ENCODE results near the gene BAZ2A.
A peak's percentile ranks its signal among the peaks of the same experiment; 100 is the strongest.
"Not testable (repeated sequence)": the region's sequence is repeated elsewhere in the genome, so short reads cannot be mapped to it uniquely, and the experiment has no call there.

BAZ2A gene

DNA sequence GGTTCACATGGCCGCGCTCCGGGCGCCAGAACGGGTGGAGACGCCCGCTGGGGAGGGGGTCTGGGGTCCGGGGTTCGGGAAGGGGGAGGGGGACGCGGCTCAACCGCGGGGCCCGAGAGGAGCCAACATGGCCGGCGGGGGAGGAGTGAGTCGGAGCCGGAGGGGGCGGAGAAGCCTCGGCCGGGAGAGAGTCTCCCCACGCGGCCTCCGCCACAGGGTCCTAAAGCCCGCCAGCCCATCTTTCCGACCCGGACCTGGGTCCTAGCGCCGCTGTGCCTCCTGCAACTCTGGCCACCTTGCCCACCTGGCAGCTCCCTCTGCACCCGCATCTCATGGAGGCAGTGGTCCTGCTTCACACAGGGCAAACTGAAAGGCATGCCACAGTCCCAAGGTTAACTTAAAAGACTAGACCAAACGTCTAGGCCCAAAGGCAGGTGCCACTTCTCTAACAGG is at the start of gene BAZ2A:
Gene BAZ2A (minus strand): TSS at position 147 of the 453 bp plus-strand sequence. CDS start 12,796 bp downstream, outside the sequence.
- DNase-seq, result peak; percentile 45

DNA sequence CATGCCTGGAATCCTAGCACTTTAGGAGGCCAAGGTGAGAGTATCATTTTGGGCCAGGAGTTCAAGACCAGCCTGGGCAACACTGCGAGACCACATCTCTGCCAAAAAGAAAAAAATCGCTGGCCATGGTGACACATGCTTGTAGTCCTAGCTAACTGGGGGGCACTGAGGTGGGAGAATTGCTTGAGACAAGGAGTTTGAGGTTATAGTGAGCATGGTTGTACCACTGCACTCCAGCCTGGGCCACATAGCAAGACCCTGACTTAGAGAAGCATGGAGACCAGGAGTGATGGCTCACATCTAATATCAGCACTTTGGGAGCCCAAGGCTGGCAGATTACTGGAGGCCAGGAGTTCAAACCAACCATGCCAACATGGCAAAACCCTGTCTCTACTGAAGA is 48.7 kb upstream of the BAZ2A start:
- DNase-seq, result no peak

DNA sequence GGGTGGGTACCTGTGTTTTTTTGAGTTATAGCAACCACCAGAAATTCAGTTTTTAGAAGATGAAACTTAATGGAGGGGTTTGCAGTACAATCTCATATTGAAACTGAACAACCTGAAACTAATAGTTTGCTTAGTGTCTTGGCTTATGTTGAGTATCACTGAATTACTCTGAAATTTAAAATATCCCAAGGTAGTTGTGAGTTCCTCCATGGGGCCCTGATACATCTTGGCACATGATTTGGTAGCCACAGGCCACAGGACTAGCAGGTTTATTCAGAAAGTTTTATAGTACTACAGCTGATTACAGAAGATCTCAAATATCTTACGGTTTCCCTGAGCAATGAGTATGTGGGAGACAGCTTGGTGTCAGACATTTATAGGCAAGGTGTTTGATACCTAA is 47.6 kb upstream of the BAZ2A start:
- DNase-seq, result no peak

DNA sequence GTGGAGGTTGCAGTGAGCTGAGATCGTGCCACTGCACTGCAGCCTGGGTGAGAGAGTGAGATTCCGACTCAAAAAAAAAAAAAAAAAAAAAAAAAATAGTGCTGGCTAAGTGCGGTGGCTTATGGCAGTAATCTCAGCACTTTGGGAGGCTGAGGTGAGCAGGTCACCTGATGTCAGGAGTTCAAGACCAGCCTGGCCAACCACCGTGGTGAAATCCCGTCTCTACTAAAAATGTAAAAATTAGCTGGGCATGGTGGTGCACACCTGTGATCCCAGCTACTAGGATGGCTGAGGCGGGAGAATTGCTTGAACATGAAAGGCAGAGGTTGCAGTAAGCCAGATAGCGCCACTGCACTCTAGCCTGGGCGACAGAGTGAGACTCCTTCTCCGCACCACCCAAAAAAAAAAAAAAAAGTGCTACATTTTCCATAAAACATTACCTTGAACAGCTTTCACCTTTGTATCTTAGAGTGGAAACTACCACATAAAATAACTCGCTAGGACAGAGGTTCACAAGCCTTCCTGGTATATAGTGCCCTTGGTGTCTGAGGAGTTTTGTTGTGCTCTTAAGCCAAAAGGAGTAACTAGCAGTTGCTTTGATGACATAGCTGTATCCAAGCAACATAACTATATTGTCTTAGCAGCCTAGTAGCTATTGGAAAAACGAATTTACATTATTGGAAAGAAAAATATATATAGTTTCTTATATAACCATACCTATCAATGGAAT is 46.9 kb upstream of the BAZ2A start:
- no peak for DNase-seq

DNA sequence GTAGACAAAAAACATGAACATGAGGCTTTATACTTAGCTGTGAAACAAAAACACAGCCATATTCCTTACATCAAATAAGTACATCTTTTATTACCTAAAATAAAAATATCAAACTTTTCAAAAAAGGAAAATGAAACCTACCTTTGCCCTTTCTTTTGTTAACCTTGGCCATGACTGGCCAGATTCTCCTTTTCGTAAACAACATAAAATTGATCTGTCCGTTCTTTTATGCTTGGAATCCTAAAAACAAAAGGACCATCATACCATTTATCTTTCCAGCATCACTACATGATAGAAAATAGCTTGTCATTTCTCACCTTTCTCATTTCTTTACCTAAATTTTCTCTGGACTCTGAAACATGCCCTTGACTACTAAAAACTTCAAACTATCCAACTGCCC is 41.5 kb upstream of the BAZ2A start:
- DNase-seq, result no peak

DNA sequence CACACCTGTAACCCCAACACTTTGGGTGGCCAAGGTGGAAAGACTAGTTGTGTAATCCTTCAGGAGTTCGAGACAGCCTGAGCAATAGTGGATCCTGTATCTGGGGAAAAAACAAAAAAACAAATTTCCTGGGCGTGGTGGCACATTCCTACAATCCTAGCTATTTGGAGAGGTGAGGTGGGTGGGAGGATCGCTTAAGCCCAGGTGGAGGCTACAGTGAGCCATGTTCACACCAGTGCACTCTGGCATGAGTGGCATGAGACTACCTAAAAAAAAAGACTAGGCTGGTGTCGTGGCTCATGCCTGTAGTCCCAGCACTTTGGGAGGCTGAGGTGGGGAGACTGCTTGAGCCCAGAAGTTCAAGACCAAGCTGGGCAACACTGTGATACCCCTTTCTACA is 40.7 kb upstream of the BAZ2A start:
- DNase-seq, result no peak

DNA sequence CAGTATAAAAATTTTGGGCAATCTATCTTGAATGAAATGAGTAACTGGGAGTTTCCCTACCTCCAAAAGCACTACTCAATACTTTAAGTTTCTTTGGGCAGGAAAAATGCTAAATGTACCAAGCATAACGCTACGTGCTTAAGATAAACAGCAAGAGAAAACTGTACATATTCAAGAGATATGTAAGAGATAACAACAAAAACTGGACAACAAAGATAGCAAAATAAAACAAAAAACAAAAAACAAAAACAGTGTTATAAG is 38.0 kb upstream of the BAZ2A start:
- DNase-seq, result no peak

DNA sequence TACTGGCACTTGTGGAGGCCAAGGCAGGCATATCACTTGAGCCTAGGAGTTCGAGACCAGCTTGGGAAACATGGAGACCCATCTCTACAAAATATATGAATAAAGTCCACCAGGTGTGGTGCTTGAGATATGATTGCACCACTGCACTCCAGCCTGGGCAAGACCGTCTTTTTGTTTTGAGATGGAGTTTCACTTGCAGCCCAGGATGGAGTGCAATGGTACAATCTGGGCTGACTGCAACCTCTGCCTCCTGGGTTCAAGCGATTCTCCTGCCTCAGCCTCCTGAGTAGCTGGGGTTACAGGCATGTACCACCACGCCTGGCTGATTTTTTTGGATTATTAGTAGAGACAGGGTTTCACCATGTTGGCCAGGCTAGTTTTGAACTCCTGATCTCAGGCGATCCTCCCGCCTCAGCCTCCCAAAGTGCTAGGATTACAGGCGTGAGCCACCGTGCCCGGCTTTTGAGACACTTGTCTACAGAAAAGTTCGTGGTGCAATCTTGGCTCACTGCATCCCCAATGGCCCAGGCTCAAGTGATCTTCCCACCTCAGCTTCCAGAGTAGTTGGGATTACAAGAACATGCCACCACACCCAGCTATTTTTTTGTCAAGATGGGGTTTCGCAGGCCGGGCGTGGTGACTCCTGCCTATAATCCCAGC is 32.0 kb upstream of the BAZ2A start:
- no peak for DNase-seq

DNA sequence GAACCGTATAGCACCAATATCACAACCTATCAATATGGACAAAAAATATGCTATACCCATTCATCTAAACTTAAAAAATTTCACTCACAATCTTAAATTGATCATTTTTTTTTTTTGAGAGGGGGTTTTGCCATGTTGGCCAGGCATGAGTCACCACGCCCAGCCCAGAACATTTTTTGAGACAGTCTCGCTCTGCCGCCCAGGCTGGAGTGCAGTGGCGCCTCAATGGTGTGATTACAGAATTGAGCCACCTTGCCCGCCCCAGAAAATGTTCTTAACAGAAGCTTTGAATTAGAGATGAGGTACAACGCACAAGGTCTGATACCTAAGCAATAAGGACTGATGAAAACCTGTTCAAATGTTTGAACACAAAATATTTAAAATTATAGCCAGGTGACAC is 31.4 kb upstream of the BAZ2A start:
- no peak for DNase-seq

DNA sequence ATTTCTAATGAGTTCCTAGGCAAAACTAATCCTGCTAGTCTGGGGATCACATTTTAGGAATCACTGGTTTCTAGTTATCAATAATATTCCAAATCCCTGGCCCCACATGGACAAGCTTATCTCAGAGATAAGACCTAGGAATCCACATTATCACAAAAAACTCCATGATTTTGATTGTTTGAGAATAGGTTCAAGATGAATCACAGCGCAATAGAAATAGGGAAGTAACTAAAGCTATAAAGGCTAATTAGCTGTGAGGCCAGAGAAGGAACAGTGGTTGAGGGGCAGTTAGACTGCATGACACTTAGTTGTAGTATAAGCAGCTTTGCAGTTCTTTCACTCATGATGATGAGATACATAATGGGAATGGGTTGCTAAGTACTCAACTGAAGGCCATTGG is 28.8 kb upstream of the BAZ2A start:
- no peak for DNase-seq

DNA sequence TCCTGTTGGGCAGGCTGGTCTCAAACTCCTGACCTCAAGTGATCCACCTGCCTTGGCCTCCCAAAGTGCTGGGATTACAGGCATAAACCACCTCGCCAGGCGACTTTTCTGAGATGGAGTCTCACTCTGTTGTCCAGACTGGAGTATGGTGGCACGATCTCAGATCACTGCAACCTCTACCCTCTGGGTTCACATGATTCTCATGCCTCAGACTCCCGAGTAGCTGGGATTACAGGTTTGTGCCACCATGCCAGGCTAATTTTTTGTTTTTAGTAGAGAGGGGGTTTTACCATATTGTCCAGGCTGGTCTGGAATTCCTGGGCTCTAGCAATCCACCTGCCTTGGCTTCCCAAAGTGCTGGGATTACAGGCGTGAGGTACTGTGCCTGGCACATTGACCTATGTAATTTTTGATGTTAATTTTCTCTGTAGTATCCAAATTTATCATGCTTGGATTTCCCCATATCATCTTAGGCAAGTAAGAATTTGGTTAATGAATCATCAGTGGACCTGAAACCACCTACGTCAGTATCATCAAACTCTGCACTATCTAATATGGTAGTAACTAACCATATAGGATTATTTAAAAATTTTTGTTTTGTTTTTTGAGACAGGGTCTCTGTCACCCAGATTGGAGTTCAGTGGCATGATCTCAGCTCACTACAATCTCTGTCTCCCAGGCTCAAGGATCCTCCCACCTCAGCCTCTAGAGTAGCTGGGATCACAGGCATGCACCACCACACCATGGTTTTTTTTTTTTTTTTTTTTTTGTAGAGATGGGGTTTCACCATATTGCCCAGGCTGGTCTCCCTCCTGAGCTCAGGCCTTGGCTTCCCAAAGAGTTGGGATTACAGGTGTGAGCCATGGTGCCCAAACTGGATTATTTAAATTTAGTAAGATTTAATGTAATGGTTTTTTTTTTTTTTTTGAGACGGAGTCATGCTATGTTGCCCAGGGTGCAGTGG is 27.6 kb upstream of the BAZ2A start:
- no peak for DNase-seq

DNA sequence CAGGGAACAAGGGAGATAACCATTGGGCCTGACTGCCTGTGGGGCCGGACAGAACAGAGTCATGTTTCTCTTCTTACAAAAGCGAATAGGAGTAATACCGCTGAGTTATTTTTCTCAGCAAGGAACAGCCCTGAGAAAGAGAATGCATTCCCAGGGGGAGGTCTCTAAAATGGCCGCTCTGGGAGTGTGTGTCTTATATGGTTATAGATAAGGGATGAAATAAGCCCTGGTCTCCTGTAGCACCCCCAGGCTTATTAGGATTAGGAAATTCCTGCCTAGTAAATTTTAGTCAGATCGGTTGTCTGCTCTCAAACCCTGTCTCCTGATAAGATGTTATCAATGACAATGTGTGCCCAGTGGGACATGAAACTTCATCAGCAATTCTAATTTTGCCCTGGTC is 23.7 kb upstream of the BAZ2A start:
- DNase-seq, result not testable (repeated sequence)

DNA sequence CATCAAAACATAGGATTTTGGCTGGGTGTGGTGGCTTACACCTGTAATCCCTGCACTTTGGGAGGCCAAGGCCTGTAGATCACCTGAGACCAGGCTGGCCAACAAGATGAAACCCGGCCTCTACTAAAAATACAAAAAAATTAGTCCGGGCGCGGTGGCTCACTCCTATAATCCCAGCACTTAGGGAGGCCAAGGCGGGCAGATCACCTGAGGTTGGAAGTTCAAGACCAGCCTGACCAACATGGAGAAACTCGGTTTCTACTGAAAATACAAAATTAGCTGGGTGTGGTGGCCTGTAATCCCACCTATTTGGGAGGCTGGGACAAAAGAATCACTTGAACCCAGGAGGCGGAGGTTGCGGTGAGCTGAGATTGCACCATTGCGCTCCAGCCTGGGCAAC is 17.9 kb upstream of the BAZ2A start:
- DNase-seq, result not testable (repeated sequence)

DNA sequence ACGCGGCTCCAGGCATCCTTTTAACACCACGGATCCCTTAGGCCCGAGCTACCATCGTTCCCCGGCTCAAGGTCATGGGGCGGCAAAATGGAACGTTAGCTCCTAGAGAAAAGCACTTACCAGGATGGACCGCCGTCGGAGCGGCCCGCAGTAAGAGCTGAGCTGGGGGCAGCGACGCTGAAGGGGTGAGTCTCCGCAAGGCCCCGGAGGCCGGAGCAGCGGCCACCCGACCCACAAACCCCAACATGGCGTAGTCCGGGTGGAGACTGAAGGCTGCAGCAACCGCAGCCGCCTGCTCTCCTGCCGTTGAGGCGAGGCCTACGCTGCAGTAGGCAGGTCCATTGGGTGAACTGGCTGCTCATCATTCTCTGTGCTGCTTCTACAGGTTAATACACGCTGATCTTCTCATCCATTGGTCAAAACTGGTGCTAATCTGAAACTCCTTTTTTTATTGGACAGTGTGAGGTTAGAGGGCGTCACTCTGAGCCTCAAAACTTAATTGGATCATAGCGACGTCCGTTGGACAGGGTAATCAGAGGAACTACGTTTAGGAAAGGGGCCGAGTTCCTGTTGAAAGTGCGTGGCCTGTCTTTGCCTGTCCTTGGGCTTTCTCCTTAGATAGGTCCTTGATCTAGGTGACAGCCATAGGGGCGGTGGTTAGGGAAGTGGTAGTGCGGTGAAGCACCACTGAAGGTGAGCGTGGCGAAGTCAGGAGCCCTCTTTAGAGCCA is 15.8 kb upstream of the BAZ2A start, which contains the start of gene ATP5F1B:
Gene ATP5F1B (minus strand): TSS at position 268 of the 730 bp plus-strand sequence. CDS start 21 bp downstream, at position 247.
- DNase-seq, result peak; percentile 99

DNA sequence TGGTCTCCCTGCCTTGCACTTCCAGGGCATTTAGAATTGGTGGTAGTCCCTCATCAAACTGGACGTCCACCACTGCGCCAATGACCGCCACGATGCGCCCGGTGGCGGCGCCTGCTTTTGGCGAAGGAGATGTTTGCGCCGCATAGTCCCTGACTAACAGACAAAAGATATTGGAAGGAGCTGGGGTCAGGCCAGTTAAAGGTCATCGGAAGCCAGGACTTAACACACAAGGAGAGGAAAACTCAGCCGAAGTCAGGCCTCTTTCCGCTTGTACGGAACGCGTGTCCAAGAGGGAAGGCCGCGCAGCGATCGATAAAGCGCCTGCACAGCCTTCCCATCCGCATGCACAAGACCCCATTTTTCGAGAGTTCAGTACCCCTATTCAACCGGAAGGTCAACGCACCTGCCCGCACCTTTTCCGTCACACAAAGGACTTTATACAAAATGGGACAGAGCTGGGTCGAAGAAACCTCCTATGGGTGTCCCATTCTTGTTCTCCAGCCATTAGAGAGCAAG is 15.1 kb upstream of the BAZ2A start:
- no peak for DNase-seq

DNA sequence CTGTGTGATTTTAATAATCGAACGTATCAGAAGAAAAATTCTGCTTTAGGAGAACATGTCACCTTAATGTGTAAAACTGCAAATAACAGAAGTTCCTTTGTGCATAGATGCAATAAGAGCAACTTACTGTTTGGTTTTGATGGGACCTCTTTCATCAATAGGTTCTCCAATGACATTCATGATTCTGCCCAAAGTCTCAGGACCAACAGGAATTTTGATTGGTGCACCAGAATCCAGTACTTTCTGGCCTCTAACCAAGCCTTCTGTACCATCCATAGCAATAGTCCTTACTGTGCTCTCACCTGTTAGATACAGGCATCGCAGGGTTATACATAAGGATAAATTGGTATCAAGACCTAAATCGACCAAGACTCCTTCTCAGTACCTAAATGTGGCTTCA is 14.5 kb upstream of the BAZ2A start:
- no peak for DNase-seq

DNA sequence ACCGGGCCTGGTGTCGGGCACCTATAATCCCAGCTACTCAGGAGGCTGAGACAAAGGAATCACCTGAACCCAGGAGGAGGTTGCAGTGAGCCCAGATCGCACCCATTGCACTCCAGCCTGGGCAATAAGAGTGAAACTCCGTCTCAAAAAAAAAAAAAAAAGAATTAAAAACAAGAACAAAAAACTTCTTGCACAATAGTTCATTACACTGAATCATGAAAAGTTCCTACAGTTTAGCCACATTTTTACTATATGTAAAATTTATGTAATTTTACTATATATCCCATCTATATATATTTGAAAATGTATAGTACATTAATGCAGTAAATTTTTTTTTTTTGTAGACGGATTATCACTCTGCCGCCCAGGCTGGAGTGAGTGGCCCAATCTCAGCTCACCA is 11.1 kb upstream of the BAZ2A start:
- no peak for DNase-seq

DNA sequence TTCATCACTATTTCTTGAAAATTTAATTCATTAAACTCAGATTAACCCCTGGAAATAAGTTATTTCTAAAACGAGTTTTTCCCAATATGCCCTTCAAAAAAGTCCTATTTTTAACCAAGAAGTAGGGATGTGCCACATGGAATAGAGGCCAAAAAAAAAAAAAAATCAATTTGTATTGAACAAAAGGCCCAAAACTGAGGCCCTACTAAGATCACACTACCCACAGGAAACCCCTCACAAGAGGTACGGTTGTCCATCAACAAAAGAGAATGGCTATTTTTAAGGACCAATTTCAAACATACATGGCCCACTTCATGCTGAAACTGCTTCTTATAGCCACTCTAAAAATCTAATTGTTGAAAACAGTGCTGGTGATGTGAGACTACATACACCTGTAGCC is 7.5 kb upstream of the BAZ2A start:
- DNase-seq, result no peak

DNA sequence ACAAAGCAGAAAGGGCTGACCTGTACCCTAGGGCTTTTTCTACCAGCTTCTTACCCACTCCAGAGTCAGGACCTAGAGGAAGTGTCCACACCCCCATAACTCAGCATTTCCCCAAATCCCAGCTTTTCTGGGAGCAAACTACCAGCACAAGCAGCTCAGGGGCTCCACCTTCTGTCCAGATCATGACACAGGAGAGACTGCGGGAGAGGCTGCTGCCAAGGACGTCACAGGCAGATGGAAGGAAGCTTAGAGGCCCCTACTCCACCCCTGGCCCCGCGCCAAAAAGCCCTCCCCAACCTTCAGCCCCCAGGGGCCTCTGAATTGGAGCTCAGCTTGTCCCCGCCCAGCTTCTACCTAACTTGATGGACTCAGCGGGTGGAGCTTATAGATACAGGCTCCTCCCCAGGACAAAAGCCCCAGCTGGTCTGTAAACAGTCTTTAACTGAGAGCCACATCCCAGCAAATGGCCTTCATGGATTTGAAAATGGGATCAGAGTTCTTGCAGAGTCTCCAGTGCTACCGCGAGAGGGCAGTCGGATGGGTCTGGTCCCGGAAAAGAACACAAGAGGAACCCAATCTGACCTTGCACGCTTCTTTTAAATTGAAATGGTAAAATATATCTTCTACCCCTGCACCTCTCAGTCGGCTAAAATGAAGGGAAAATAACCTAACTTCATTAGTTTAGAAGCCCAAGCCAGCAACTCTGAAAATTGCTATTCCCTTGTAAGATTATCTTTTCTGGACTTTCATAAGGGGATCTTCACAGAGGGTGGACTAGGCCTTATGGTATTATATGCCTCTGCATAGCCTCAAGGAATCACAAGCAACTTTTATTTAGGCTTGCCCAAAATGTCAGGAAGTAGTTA is 6.8 kb upstream of the BAZ2A start:
- peak; percentile 100 for DNase-seq

DNA sequence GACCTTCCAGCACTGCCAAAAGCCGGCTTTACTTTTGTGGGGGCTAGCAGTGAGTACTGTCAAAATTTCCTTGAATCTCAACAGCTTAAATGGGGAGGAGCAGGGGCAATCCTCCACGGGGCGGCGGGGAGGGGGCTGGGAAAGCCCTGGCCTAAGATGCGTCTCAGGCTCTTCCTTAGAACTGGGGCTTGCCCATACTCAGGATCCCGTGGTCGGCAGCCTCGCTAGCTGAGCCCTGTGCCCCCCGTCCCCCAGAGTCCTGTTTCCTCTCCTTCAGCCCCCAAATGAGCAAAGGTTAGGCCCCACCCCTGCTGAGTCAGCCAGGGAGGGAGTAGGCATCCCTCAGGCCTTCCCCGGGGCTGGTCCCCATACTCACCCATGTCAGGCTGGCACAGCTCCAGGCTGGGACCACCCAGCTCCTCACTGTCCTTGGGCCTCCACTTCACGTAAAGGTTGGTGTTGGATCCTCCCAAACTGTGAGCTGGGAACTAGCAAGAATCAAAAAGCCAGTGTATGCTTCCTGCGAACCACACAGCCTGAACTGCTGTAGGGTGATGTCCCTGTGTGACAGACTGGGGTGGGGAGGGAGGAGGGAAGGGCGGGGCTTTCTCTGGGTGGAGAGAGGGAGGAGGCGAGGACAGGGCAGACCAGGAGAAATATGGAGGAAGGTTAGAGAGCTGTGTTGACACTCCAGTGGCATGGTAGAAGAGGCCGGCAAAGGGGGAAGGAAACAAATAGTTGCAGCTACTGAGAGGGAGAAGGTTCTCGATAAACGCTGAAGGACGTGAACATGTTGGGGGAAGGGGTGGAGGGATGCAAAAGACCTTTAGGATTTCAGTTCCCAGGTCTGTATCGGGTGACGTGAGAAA is 5.9 kb upstream of the BAZ2A start:
- peak; percentile 72 for DNase-seq

Data from DMS153 (cell line).